Stimulated activated CD4-positive, alpha-beta T cell treated with anti-CD3 and anti-CD28 coated beads, Interleukin-12 subunit alpha, Interleukin-12 subunit beta, amount 100 ng/mL, for 24 hours (primary cell): ENCODE measurements around the gene REV3L.
"Not testable (repeated sequence)": the region's sequence is repeated elsewhere in the genome, so short reads cannot be mapped to it uniquely, and the experiment has no call there.

Experiments used
- DNase-seq, 2 experiments: peaks; one replicate each; pipeline ENCODE4 v3.0.0-alpha.2; 2020; ENCODE audit warnings: low read depth in 2 of 2

REV3L gene

GRCh38 chr6:111300938-111301800 is 181.8 kb downstream of the REV3L start:
- DNase-seq, result not testable (repeated sequence)

DNA sequence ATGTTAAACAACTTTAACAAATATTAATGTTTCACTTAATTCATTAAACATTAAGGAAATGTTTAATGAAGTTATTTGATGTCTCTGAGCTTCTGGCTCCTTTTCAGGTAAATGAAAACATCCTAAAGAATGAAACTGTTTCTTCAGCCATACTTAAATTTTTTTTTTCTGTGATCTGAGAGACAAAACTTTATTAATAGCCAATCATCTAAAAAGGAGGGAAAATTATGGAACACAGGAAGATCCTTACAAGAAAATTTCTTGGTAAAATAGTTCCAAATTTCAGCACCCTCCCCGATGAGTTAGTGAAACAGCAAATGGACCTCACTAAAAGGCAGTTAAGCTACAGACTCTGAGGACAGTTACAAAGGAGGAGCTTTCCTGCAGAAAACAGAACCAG is 185.2 kb downstream of the REV3L start:
- DNase-seq, result no peak

- DNase-seq, result no peak
Measured at GRCh38 chr6:111294374-111294967, 188.5 kb downstream of the REV3L start.

DNA sequence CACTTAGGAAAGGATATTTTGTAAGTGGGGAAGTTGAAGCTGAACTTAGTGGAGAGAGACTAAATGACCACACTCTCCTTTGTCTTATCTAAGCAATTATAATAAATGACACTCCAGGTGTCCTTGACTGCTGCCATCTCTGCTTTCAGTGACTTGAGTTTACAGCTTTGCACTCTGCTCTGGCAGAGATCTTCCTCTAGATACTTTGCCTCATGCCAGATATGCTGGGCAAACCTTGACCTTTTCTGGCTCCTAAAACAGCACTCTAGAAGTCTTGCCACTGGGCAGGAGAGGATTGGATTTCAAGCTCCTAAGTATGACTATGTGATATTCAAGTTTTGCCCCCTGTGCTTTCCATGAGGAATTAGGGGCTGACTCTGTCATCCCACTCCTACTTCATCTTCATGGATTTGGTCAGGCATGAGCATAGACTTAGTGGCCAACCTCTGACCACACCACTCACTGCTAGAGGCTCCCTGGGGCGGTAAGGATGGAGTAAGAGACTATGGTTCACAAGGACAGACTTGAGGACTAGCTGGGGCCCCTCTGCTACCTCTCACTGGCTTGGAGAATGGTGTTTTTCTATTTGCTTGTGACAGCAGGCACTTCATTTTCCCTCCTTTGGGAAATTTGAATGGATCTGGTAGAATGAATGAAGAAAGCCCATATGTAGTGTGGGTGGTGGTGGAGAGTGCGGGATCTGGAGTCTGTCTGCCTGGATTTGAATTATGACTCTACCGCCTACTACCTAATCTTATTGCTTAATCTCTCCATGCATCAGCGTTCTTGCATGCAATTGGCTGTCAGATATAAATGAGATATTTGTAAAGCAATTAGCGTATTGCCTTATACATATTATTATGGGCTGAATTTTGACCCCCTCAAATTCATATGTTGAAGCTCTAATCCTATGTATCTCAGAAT is 191.4 kb downstream of the REV3L start:
- DNase-seq, result no peak

GRCh38 chr6:111290689-111291335 is 192.2 kb downstream of the REV3L start:
- peak in 1 of 2 experiments; percentile 5 for DNase-seq

GRCh38 chr6:111284356-111284755 is 198.7 kb downstream of the REV3L start:
- not testable (repeated sequence) for DNase-seq

- no peak for DNase-seq
Measured at GRCh38 chr6:111283707-111284106, 199.3 kb downstream of the REV3L start.

- DNase-seq, result no peak
Measured at GRCh38 chr6:111282515-111282914, 200.5 kb downstream of the REV3L start.

DNA sequence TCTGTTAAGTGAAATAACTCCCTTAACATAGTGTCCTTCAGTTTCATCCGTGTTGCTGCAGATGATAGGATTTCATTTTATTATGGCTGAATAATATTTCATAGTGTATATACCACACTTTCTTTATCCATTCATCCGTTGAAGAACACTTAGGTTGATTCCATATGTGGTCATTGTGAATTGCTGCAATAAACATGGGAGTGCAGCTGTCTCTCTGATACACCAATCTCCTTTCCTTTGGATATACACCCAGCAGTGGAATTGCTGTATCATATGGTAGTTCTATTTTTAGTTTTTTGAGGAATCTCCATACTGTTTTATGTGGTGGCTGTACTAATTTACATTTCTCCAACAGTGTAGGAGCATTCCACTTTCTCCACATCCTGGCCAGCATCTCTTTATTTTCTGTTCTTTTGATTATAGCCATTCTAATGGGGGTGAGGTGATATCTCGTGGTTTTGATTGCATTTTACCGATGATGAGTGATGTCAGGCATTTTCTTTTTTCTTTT is 202.5 kb downstream of the REV3L start:
- DNase-seq, result no peak

DNA sequence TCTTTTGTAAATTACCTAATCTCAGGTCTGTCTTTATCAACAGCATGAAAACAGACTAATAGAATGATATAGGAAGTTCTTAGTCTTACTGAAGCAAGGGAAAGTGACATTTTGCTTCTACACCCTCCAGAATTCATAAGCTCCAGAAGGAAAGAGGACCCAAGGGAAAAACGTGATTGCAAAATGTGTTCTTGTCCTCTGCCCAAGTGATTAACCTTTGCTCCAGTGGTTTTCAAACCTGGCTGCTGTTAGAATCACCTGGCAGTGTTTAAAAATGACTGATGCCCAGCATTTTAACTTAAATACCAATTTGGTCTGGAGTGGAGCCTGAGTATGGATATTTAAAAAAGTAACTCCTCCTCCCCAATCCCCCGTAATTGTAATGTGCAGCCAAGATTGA is 204.3 kb downstream of the REV3L start:
- no peak for DNase-seq

DNA sequence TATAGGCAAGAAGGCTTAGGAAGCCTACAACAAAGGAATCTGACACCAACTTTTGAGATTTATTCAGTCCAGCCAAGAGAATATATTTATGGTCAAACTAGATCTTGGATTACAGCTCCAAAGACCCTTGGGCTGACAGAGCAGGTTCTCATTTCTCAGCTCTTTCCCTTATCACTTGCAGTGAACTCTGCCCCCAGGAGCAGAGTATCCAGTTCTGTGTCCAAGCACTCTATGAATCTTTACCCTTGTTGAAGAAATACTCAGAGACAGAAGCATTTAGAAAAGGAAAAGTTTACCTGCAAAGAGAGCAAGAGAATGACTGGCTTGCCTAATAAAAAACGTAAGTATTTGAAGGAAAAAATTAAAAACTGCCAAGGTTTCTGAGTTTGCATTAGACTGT is 205.2 kb downstream of the REV3L start:
- no peak for DNase-seq

- no peak for DNase-seq
Measured at GRCh38 chr6:111276736-111277135, 206.3 kb downstream of the REV3L start.

DNA sequence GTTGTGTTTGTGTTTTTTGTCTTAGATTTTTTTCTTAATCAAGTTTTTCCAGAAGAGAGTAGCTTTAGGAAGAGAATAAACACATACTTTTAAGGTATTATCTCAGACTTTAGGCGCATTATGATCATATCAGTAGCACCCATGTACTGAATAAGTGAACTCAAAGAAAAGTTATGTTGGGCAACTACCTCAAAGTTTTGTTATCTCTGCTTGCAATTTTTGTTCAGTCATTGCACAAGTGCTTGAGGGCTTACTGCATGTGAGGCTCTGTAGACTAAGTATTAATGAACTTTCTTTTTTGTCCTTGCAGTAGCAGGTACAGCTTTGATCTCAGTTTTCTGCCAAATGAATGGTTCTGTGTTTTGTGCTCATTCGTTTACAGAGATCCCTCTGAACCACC is 206.7 kb downstream of the REV3L start:
- DNase-seq, result no peak

GRCh38 chr6:111274593-111275217 is 208.3 kb downstream of the REV3L start:
- DNase-seq, result no peak

DNA sequence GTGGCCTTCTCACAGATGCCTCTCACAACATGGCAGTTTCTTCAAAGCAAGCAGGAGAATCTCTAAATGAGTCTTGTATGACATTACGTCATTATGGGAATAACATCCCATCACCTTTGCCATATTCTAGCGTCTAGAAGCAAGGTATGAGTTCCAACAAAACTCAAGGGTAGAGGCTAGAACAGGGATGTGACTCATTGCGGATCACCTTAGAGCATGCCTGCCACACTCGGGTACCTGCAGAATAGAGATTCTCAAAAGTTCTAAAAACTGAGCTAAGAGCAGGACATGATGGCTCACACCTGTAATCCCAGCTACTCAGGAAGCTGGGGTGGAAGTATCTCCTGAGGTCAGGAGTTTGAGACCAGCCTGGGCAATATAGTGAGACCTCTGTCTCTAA is 212.9 kb downstream of the REV3L start:
- DNase-seq, result no peak

DNA sequence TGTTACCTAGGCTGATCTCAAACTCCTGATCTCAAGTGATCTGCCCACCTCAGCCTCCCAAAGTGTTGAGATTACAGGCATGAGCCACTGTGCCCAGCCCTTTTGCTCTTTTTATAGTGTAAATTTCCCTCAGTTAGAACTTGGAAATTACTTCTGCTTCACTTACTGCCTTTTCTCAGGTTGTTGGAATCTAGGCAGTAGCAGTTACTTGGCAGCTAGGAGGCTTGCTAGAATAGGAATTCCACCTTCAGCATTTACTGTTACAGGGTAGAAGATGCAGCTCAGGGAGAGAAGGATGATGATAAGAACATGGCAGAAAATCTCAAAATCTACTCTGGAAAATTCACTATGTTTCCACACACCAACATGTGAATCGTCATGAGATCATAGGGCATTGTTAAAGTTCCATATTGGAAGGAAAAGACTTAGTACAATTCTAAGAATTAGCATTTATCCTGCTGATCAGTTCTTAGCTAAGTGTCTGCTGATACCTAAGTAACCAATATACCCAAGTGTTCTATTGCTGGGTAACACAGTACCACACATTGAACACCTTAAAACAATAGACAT is 213.5 kb downstream of the REV3L start:
- no peak for DNase-seq

GRCh38 chr6:111267764-111268333 is 215.2 kb downstream of the REV3L start:
- DNase-seq, result no peak

DNA sequence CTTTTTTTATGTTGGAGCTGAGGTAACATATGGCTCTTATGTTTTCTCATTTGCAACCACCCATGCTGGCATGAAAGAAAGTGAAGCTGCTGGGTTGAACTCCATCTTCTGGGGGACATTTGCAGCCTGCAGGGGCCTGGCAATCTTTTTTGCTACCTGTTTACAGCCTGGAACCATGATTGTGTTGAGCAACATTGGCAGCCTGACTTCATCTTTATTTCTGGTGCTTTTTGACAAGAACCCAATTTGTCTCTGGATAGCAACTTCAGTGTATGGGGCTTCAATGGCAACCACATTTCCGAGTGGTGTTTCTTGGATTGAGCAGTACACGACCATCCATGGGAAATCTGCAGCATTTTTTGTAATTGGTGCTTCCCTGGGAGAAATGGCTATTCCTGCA is 216.7 kb downstream of the REV3L start:
- DNase-seq, result no peak

DNA sequence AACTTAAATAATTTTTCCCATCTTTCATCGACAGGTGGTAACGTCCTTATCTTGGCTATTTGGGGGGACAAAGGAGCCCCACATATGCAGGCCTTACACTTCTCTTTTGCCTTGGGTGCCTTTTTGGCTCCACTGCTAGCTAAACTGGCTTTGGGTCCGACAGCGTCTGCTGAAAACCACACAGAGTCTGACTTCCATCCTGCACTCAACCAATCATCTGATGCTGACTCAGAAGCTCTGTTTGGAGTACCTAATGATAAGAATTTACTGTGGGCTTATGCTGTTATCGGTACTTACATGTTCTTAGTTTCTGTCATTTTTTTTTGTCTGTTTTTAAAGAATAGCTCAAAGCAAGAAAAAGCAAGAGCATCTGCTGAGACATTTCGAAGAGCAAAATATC is 217.2 kb downstream of the REV3L start:
- no peak for DNase-seq

DNA sequence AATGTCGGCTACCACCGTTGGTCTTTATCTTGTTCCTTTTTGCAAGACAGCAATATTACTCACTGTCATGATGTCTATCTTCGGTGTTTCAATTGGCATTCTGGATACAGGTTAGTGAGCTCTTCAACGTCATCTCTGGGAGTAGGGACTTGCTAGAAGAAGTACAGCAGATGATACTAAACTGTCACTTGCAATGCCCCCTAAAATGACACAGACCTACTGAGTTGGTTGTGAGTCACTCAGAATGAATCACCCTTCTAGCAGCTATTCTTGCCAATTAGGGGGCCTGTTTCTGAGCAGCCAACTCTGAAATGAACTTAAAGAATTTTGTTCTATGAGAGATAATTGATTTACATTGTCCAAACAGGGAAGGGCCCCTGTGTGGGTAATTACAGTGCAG is 219.2 kb downstream of the REV3L start:
- DNase-seq, result no peak
